Small intestine (tissue), 16 donors: ENCODE data around the gene ALMS1. TPM values are rescaled to one million over a fixed set of nuclear protein-coding genes. Genes with fewer than 3 reads are reported as not detected.
"Not testable (repeated sequence)": the region's sequence is repeated elsewhere in the genome, so short reads cannot be mapped to it uniquely, and the experiment has no call there.

Source experiments
- DNase-seq, 2 donors: peaks; one replicate each; pipeline versions ENCODE4 v3.0.0 to v3.0.0-alpha.2; 2013
- FAIRE-seq: peaks from 2 replicates; lab custom pipeline; 2012; peaks lifted over from hg19 to GRCh38; lab: Jason Lieb, UNC
- H3K27ac ChIP-seq, 3 donors: one replicate each; pipeline ENCODE4 v1.5.1; 2013; ENCODE audit warnings: low read length in 2 of 3, mild to moderate bottlenecking in 2 of 3, control low read depth in 1 of 3, inconsistent platforms in 1 of 3, low read depth in 1 of 3, moderate library complexity in 1 of 3
- H3K27me3 ChIP-seq, 3 donors: one replicate each; pipeline ENCODE4 v1.6.1; 2013; ENCODE audit warnings: low read length in 3 of 3, inconsistent platforms in 1 of 3; ENCODE audit not compliant: control insufficient read depth in 3 of 3, insufficient read depth in 3 of 3
- H3K36me3 ChIP-seq, 3 donors: one replicate each; pipeline ENCODE4 v1.6.1; 2013; ENCODE audit warnings: low read length in 3 of 3, inconsistent platforms in 1 of 3, low read depth in 1 of 3, mild to moderate bottlenecking in 1 of 3, moderate library complexity in 1 of 3; ENCODE audit not compliant: control insufficient read depth in 3 of 3, insufficient read depth in 2 of 3
- H3K4me1 ChIP-seq, 3 donors: one replicate each; pipeline ENCODE4 v1.6.1; 2013; ENCODE audit warnings: low read length in 2 of 3, inconsistent platforms in 1 of 3, low read depth in 1 of 3, mild to moderate bottlenecking in 1 of 3, moderate library complexity in 1 of 3; ENCODE audit not compliant: control insufficient read depth in 3 of 3, insufficient read depth in 2 of 3
- H3K4me3 ChIP-seq, 3 donors: one replicate each; pipeline ENCODE4 v1.5.1; 2013; ENCODE audit warnings: low read length in 3 of 3, control low read depth in 1 of 3, inconsistent platforms in 1 of 3, low read depth in 1 of 3, mild to moderate bottlenecking in 1 of 3, moderate library complexity in 1 of 3
- H3K9me3 ChIP-seq, 2 donors: one replicate each; pipeline ENCODE4 v1.6.1; 2013; ENCODE audit warnings: low read depth in 1 of 2, low read length in 1 of 2; ENCODE audit not compliant: control insufficient read depth in 2 of 2, insufficient read depth in 1 of 2
- WGBS, 3 donors: extraction: QIAGEN DNeasy Blood & Tissue Kit; methylation state at CpG; one replicate each; pipeline ENCODE4 v1.1.7; 2013; 5-methylcytosine and 5-hydroxymethylcytosine counted together
- long read RNA-seq, 10 donors: transcript quantifications; one replicate each; lab custom pipeline, GENCODE V29; 2026
- polyA plus RNA-seq, 4 donors: library from polyadenylated mRNA; stranded (reverse) in 3 of 4; unstranded in 1 of 4; fragments of 200-250 nt in 3 of 4; fragments of 120-200 nt in 1 of 4; gene quantifications; one replicate each; pipeline versions ENCODE4 v1.2.1 to v1.2.3, GENCODE V29; 2013
- donor health status: healthy with polysubstance abuse.
- donor health status: control.
- donor health status: control.
- donor health status: Bipolar disorder and iron deficiency.
- donor health status: healthy.

ALMS1 gene, protein sequence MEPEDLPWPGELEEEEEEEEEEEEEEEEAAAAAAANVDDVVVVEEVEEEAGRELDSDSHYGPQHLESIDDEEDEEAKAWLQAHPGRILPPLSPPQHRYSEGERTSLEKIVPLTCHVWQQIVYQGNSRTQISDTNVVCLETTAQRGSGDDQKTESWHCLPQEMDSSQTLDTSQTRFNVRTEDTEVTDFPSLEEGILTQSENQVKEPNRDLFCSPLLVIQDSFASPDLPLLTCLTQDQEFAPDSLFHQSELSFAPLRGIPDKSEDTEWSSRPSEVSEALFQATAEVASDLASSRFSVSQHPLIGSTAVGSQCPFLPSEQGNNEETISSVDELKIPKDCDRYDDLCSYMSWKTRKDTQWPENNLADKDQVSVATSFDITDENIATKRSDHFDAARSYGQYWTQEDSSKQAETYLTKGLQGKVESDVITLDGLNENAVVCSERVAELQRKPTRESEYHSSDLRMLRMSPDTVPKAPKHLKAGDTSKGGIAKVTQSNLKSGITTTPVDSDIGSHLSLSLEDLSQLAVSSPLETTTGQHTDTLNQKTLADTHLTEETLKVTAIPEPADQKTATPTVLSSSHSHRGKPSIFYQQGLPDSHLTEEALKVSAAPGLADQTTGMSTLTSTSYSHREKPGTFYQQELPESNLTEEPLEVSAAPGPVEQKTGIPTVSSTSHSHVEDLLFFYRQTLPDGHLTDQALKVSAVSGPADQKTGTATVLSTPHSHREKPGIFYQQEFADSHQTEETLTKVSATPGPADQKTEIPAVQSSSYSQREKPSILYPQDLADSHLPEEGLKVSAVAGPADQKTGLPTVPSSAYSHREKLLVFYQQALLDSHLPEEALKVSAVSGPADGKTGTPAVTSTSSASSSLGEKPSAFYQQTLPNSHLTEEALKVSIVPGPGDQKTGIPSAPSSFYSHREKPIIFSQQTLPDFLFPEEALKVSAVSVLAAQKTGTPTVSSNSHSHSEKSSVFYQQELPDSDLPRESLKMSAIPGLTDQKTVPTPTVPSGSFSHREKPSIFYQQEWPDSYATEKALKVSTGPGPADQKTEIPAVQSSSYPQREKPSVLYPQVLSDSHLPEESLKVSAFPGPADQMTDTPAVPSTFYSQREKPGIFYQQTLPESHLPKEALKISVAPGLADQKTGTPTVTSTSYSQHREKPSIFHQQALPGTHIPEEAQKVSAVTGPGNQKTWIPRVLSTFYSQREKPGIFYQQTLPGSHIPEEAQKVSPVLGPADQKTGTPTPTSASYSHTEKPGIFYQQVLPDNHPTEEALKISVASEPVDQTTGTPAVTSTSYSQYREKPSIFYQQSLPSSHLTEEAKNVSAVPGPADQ (N-terminal part only)
- polyA plus RNA-seq: 10 to 100 TPM in 1 of 4 donors, 1 to 10 TPM in 3; 2.7 to 23.4 (median 6.1) TPM
- long read RNA-seq, donor 1: 0 reads
- long read RNA-seq, donor 2: 0 reads
- long read RNA-seq, donor 3: 0 reads
- long read RNA-seq, donor 4: 0 reads
- long read RNA-seq, donor 5: 0 reads
- long read RNA-seq, donor 6: 0 reads
- long read RNA-seq, donor 7: 0 reads
- long read RNA-seq, donor 8: 0 reads
- long read RNA-seq, donor 9: 0 reads
- long read RNA-seq, donor 10, partial matches to known transcripts: 5 of 5 reads
- long read RNA-seq, donor 10, other reads (novel, unspliced or antisense): 0 of 5 reads

DNA sequence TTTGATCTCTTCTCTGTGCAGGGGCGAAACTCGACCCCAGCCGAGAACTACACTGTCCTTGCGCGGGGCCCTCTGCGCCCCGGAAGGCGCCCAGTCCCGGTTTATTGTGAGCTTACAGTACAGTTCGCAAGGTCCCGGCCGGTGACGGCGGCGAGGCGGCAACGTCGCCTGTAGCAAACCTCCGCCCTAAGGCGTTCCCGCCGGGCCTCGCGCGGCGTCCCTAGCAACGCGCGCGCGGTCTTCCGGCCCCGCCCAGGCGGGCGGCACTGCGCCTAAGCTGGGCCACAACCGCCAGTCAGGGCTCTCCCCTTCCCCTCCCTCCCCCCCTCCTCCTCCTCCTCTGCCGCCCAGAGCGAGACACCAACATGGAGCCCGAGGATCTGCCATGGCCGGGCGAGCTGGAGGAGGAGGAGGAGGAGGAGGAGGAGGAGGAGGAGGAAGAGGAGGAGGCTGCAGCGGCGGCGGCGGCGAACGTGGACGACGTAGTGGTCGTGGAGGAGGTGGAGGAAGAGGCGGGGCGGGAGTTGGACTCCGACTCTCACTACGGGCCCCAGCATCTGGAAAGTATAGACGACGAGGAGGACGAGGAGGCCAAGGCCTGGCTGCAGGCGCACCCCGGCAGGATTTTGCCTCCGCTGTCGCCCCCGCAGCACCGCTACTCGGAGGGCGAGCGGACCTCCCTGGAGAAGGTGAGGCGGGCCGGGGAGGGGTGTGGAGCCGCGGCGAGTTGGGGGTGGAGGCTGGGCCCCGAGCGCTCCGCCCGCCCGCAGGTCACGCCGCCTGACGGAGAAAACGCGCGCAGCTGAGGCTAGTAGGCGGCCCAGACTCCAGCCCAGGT lies at the start of gene ALMS1:
Gene ALMS1, plus strand, starts transcription at position 333 of the 838 bp plus-strand sequence. Its CDS starts 33 bp downstream, at position 366.
- H3K9me3 ChIP-seq: no peaks in the 10 kb centered on the region
- peak within 1 kb of the TSS; percentile 62 to 94 (median 77) for H3K4me3 ChIP-seq
- peak within 1 kb of the TSS; percentile 91 to 98 (median 96) for H3K27ac ChIP-seq
- 0 to 1% (median 0%) methylated on average over 66 to 84 of the region's 84 CpGs for WGBS, 3 donors
- H3K27me3 ChIP-seq: peaks cover 0 to 2% (median 0%) of the 10 kb centered on the region in 3 donors
- no peaks in the 10 kb centered on the region for H3K36me3 ChIP-seq
- peaks cover 7 to 16% (median 11%) of the 10 kb centered on the region in 3 donors for H3K4me1 ChIP-seq
- FAIRE-seq (no peak), DNase-seq (peak; percentile 93 to 97)

DNA sequence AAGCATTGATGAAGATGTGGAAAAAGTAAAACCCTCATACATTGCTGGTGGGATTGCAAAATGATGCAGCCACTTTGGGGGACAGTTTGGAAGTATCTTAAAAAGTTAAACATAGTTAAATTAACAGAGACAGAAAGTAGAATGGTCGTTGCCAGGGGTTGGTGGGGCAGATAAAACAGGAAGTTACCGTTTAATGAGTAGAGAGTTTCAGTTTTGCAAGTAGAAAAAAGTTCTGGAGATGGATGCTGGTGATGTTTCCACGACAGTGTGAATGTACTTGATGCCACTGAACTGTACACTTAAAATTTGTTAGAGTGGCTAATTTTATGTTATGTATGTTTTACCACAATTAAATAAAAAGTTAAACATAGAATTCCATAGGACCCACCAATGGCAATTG lies 47.8 kb upstream of the ALMS1 start:
- Histone ChIP-seq H3K27ac (no peak overlapping the region), H3K27me3 (no peaks in the 10 kb centered on the region), H3K4me3 (no peak overlapping the region), H3K9me3 (peaks cover 0 to 4% of the 10 kb centered on the region in 2 donors), H3K4me1 (no peaks in the 10 kb centered on the region), H3K36me3 (no peaks in the 10 kb centered on the region)
- 13 to 35% (median 16%) methylated on average over 3 of the region's 3 CpGs for WGBS, 3 donors
- FAIRE-seq (no peak), DNase-seq (no peak)

DNA sequence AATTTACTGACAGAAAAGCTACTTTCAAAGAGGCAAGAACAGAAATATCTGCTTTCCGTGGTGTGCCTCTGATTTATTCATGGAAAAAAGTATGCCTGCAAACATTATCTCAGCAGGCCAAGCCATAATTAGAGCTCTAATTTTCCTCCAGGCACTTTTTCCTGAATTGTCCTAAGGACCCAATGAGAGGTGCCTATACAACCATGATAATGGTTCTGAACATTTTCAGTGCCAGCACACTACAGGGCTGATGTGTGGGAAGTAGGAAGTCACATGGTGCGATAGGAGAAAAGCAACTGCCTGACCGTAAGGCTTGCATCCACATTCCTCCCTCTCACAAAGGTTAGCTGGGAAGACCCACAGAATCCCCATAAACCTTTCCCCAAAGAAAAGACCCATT lies 46.4 kb upstream of the ALMS1 start:
- no peak for FAIRE-seq
- Histone ChIP-seq H3K36me3 (no peaks in the 10 kb centered on the region), H3K4me1 (no peaks in the 10 kb centered on the region), H3K9me3 (peaks cover 0 to 4% of the 10 kb centered on the region in 2 donors), H3K27me3 (no peaks in the 10 kb centered on the region), H3K4me3 (no peak overlapping the region), H3K27ac (no peak overlapping the region)
- DNase-seq: no peak
- WGBS, 3 donors: 73 to 80% (median 74%) methylated on average over 3 of the region's 3 CpGs

DNA sequence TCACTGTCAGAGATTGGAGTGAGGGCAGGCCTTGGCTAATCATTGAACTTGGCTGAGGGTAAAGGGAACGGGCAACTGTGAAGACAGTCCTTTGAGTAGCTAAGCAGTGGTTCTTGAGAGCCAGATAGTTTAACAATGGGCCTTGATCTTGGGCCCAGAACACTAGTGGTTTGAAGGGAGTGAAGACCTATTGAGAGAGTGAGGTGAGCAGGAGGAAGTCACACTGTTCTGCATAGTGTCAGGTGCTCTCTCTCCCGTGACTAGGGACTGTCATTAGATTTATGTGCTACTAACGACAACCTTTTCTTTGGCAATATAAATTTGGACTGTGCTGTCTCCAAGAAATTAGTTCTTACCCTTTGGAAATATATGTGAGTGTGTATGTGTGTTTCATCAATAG lies 44.6 kb upstream of the ALMS1 start:
- Histone ChIP-seq H3K4me3 (no peak overlapping the region), H3K27me3 (no peaks in the 10 kb centered on the region), H3K27ac (no peak overlapping the region), H3K9me3 (no peaks in the 10 kb centered on the region), H3K36me3 (no peaks in the 10 kb centered on the region), H3K4me1 (no peaks in the 10 kb centered on the region)
- 44 to 64% (median 52%) methylated on average over 3 of the region's 3 CpGs for WGBS, 3 donors
- DNase-seq: no peak
- no peak for FAIRE-seq

DNA sequence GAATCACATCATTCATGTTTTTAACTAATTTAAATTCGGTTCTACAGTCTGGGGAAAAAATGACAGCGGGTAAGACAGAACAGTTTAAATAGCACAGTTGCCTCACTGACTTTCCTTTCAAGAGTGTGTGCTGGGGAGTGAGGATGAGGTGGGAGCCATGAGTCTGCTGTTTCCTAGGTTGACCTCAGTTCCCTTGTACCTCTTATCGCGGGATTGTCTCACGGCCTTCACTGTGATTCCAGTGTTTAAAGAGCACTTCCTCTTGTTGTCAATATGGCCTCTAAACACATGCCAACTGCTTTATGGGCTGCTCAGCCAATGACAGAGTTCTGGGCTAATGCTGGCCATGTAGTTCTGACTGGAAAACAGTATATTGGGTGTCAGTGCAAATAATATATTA lies 41.6 kb upstream of the ALMS1 start:
- no peaks in the 10 kb centered on the region for H3K4me1 ChIP-seq
- 66 to 72% (median 71%) methylated on average over 5 of the region's 5 CpGs for WGBS, 3 donors
- no peaks in the 10 kb centered on the region for H3K27me3 ChIP-seq
- no peaks in the 10 kb centered on the region for H3K9me3 ChIP-seq
- DNase-seq: no peak
- FAIRE-seq: no peak
- H3K4me3 ChIP-seq: no peak overlapping the region
- H3K36me3 ChIP-seq: no peaks in the 10 kb centered on the region
- H3K27ac ChIP-seq: no peak overlapping the region

DNA sequence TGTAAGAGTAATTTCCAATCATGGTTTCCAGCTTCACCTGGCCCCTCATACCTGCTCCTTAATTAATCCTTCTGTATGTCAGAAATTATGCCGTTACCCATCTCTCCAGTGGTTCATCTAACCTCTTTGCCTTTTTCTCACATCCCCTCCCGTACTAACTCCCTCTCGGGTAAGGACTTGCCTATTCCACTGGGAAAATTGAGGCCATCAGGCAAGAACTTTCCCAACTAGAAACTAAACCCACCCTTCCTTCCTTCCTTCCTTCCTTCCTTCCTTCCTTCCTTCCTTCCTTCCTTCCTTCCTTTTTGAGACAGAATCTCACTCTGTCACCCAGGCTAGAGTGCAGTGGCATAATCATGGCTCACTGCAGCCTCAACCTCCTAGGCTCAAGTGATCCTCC lies 40.9 kb upstream of the ALMS1 start:
- H3K27me3 ChIP-seq, H3K4me3 ChIP-seq, H3K27ac ChIP-seq, H3K9me3 ChIP-seq, FAIRE-seq, DNase-seq, H3K4me1 ChIP-seq, H3K36me3 ChIP-seq: not testable (repeated sequence)
- 86 to 95% (median 94%) methylated on average over 3 of the region's 3 CpGs for WGBS, 3 donors

DNA sequence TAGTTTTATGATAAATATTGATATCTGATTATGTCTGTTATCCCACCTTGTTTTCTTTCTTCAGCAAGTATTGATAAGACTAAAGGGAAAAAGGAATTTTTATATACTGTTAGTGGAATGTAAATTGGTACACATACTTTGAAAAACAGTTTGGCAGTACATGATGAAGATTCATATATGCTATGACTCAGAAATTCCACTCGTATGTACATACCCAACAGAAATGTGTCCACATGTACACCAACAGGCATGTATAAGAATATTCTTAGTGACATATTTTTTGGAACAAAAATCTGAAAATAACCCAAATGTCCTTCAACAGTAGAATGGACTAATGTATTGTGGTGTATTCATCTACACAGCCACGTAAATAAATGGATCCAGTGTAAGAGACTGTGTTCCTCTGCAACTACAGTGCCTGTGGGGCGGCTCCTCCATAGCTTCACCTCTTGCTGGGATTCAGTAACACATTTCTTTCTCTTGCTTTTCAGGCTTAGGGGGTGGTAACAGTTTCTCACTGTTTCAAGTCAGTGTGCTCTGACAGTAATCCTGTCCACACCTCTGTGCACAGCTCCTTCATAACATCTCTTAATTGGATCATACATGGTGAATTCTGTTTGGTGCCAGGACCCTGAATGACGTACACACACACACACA lies 35.5 kb upstream of the ALMS1 start:
- Histone ChIP-seq H3K27ac (no peak overlapping the region), H3K4me3 (no peak overlapping the region), H3K36me3 (no peaks in the 10 kb centered on the region), H3K27me3 (no peaks in the 10 kb centered on the region), H3K9me3 (no peaks in the 10 kb centered on the region), H3K4me1 (no peaks in the 10 kb centered on the region)
- FAIRE-seq (no peak), DNase-seq (no peak)
- 65 to 73% (median 71%) methylated on average over 4 of the region's 4 CpGs for WGBS, 3 donors
